Activated T-helper 1 cell treated with anti-CD3 and anti-CD28 coated beads, Interleukin-12 subunit alpha, Interleukin-12 subunit beta, Interleukin-2, Interleukin-4 antibody, amounts not matched to agents 30 ng/mL and 10 ng/mL and 1 ng/mL, durations not matched to agents 14 hours and 24 hours and 36 hours (primary cell): ENCODE measurements around the gene C21orf58. TPM values are rescaled to one million over a fixed set of nuclear protein-coding genes. Genes with fewer than 3 reads are reported as not detected.
A peak's percentile ranks its signal among the peaks of the same experiment; 100 is the strongest.

ENCODE experiments used
- DNase-seq: peaks from one replicate; pipeline ENCODE4 v3.0.0; 2021; ENCODE audit warnings: low spot score
- H3K27ac Mint-ChIP-seq: one replicate; pipeline ENCODE4 v1.8.0; 2021; ENCODE audit warnings: mild to moderate bottlenecking, mixed read lengths
- H3K27me3 Mint-ChIP-seq: one replicate; pipeline ENCODE4 v1.8.0; 2022; ENCODE audit warnings: mild to moderate bottlenecking, moderate library complexity, mixed read lengths; ENCODE audit not compliant: insufficient read depth
- H3K36me3 Mint-ChIP-seq: one replicate; pipeline ENCODE4 v1.8.0; 2021; ENCODE audit warnings: low read depth, mixed read lengths
- H3K4me1 Mint-ChIP-seq: one replicate; pipeline ENCODE4 v1.8.0; 2021; ENCODE audit warnings: low read depth, mixed read lengths
- H3K4me3 Mint-ChIP-seq: one replicate; pipeline ENCODE4 v1.8.0; 2021; ENCODE audit warnings: mild to moderate bottlenecking, moderate library complexity, mixed read lengths
- H3K9me3 Mint-ChIP-seq: one replicate; pipeline ENCODE4 v1.8.0; 2021; ENCODE audit warnings: mixed read lengths
- intact Hi-C: fragments of 100-400 bp; cut with micrococcal nuclease; formaldehyde crosslinking; loops from one replicate; pipeline ENCODE4 v1.15.1; 2024
- total RNA-seq: library from RNA; stranded (reverse); gene quantifications from 2 replicates; pipeline ENCODE4 v1.2.3, GENCODE V29; 2022

C21orf58 gene
- total RNA-seq, 1 donor from 2014 or later = 26.9 TPM

DNA sequence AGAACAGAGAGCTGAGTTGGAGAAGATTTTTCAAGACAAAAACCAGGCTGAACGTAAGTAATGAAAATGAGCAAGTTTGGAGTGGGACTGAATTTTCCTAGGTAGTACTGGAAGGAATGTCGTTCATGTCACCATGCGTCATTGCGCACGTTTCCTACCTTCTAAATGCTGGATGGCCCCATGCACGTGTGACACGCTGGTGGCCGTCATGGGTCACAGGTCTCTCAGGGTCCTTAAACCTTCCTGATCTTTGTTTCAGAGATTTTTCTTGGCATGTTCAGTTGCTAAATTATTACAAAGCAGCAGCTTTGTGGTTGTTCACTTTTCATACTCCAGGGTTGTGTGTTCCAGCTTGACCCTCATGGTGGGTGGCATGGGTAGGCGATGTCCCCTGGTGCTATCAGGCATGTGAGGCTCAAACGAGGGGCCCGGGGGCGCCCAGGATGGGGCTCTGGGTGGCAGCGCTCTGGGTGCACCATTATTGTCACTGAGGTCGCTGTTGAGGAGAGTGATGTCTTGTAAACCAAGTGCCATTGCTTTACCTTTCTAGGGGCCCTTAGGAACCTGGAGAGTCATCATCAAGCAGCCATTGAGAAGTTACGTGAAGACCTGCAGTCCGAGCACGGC, 25.6 kb upstream of the C21orf58 start:
- H3K27me3 Mint-ChIP-seq = no peaks in the 10 kb centered on the region
- no peak for DNase-seq
- no peak overlapping the region for H3K27ac Mint-ChIP-seq
- peaks cover 26% of the 10 kb centered on the region for H3K36me3 Mint-ChIP-seq
- H3K4me3 Mint-ChIP-seq = no peak overlapping the region
- H3K9me3 Mint-ChIP-seq = no peaks in the 10 kb centered on the region
- intact Hi-C loops = no loop called here
- no peaks in the 10 kb centered on the region for H3K4me1 Mint-ChIP-seq

DNA sequence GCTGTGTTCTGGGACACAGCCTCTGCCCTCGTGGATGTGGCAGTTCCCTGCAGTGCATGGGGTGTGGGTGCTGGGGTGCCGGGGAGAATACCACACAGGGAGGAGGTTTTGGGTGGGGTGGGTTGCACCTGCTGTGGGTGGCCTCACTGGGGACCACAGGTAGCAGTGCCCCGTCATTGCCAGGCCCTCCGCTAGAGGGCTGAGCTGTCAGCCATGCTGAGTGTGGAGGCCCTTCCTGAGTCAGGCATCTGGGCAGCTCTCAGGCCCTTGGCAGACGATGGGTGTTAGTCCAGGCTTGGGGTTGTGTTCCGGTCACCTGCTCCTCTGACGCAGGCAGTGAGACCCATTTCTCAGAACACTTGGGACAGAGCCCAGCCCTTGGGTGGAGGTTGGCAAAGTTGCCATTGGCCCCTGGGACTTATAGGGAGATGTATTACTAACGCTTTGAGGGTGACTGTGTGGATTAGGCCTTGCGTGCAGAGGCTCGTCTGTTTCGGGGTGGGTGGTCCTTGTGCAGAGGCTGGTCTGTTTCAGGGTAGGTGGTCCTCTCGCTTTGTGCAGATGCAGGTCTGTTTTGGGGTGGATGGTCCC, 24.2 kb upstream of the C21orf58 start:
- Mint-ChIP-seq H3K9me3 (no peaks in the 10 kb centered on the region), H3K4me1 (peaks cover 4% of the 10 kb centered on the region), H3K4me3 (no peak overlapping the region), H3K36me3 (peaks cover 20% of the 10 kb centered on the region), H3K27me3 (no peaks in the 10 kb centered on the region), H3K27ac (no peak overlapping the region)
- intact Hi-C loops = no loop called here
- no peak for DNase-seq

- H3K36me3 Mint-ChIP-seq = peaks cover 20% of the 10 kb centered on the region
- intact Hi-C loops = no loop called here
- H3K9me3 Mint-ChIP-seq = no peaks in the 10 kb centered on the region
- H3K27ac Mint-ChIP-seq = no peak overlapping the region
- DNase-seq = no peak
- H3K27me3 Mint-ChIP-seq = no peaks in the 10 kb centered on the region
- peaks cover 5% of the 10 kb centered on the region for H3K4me1 Mint-ChIP-seq
- no peak overlapping the region for H3K4me3 Mint-ChIP-seq
These were observed 23.5 kb upstream of the C21orf58 start for GRCh38 chr21:46347203-46347550.

DNA sequence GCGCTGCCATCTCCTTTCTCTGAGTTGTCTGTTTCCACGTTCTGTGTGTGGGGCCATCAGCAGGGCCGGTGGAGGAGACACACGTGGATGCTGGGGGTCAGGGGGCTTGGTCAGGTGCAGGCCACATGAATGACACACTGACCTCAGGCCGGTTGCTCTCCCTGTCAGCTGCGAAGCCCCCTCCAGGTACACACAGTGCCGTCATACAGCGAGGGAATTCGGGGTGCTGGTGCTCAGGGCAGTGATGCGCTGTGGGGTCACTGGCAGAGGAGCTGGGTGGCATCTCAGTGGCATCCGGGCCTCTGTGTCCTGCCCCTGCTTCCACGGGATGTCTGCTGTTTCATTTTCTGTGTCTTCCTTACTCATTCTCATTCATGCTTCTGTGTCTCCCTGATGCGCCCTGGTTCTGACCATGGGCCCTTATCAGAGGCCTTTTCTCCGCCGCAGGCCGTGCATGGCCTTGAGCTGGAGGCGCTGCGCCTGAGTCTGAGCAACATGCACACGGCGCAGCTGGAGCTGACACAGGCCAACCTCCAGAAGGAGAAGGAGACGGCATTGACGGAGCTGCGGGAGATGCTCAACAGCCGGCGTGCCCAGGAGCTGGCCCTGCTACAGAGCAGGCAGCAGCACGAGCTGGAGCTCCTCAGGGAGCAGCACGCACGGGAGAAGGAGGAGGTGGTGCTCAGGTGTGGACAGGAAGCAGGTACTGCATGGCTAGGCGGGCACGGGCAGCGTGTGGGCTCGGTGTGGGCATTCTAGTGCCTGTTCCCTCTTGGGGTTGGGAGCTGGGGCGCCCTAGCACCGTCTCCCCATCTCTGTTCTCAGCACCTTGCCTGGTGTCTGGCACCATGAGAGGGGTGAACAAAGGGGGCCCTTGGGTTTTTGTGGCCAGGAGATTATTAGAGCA, 22.9 kb upstream of the C21orf58 start:
- H3K9me3 Mint-ChIP-seq = no peaks in the 10 kb centered on the region
- no peak overlapping the region for H3K4me3 Mint-ChIP-seq
- intact Hi-C loops = no loop called here
- no peak for DNase-seq
- no peak overlapping the region for H3K27ac Mint-ChIP-seq
- H3K27me3 Mint-ChIP-seq = no peaks in the 10 kb centered on the region
- peaks cover 5% of the 10 kb centered on the region for H3K4me1 Mint-ChIP-seq
- H3K36me3 Mint-ChIP-seq = peaks cover 19% of the 10 kb centered on the region

- Mint-ChIP-seq H3K4me3 (no peak overlapping the region), H3K27me3 (no peaks in the 10 kb centered on the region), H3K4me1 (peaks cover 5% of the 10 kb centered on the region), H3K27ac (no peak overlapping the region), H3K36me3 (peaks cover 16% of the 10 kb centered on the region), H3K9me3 (no peaks in the 10 kb centered on the region)
- DNase-seq = no peak
- intact Hi-C loops = no loop called here
These were observed 22.2 kb upstream of the C21orf58 start for GRCh38 chr21:46345861-46346260.

- H3K4me1 Mint-ChIP-seq = peaks cover 13% of the 10 kb centered on the region
- intact Hi-C loops = no loop called here
- H3K27ac Mint-ChIP-seq = no peak overlapping the region
- peaks cover 24% of the 10 kb centered on the region for H3K36me3 Mint-ChIP-seq
- H3K27me3 Mint-ChIP-seq = no peaks in the 10 kb centered on the region
- no peak overlapping the region for H3K4me3 Mint-ChIP-seq
- H3K9me3 Mint-ChIP-seq = no peaks in the 10 kb centered on the region
- no peak for DNase-seq
These were observed 20.7 kb upstream of the C21orf58 start for GRCh38 chr21:46344219-46344915.

GRCh38 chr21:46340998-46341397, 17.3 kb upstream of the C21orf58 start:
- peaks cover 40% of the 10 kb centered on the region for H3K36me3 Mint-ChIP-seq
- H3K4me3 Mint-ChIP-seq = no peak overlapping the region
- no peaks in the 10 kb centered on the region for H3K9me3 Mint-ChIP-seq
- no peak overlapping the region for H3K27ac Mint-ChIP-seq
- H3K27me3 Mint-ChIP-seq = no peaks in the 10 kb centered on the region
- DNase-seq = no peak
- H3K4me1 Mint-ChIP-seq = peaks cover 13% of the 10 kb centered on the region
- intact Hi-C loops = no loop called here

DNA sequence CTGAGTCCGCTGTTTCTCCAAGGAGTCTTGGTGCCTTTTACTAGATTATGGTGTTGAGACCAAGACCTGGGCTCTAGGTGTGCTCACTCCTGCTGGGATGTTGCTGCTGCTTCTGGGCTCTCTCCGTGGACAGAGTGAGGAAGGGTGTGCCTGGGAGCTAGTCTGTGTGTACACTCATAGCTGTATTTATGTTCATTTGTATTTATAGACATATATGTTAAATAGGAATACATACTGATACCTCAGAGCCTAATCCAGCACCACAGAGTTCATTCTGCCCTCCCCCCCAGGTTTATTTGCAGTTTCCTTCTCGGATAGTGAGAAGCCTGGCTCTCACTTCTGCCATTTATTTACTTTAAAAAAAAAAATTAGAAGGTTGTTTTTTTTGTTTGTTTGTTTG, 12.9 kb upstream of the C21orf58 start:
- Mint-ChIP-seq H3K36me3 (peaks cover 40% of the 10 kb centered on the region), H3K4me3 (no peak overlapping the region), H3K27me3 (no peaks in the 10 kb centered on the region), H3K9me3 (no peaks in the 10 kb centered on the region), H3K4me1 (peaks cover 8% of the 10 kb centered on the region), H3K27ac (no peak overlapping the region)
- DNase-seq = no peak
- intact Hi-C loops = no loop called here

GRCh38 chr21:46334351-46335140, 10.9 kb upstream of the C21orf58 start:
- Mint-ChIP-seq H3K27ac (no peak overlapping the region), H3K36me3 (peaks cover 32% of the 10 kb centered on the region), H3K27me3 (no peaks in the 10 kb centered on the region), H3K9me3 (no peaks in the 10 kb centered on the region), H3K4me3 (no peak overlapping the region), H3K4me1 (peaks cover under 1% of the 10 kb centered on the region)
- DNase-seq = no peak
- intact Hi-C loops = no loop called here

GRCh38 chr21:46329796-46330195, 6.1 kb upstream of the C21orf58 start:
- Mint-ChIP-seq H3K27me3 (no peaks in the 10 kb centered on the region), H3K4me1 (peaks cover 14% of the 10 kb centered on the region), H3K27ac (no peak overlapping the region), H3K4me3 (no peak overlapping the region), H3K9me3 (no peaks in the 10 kb centered on the region), H3K36me3 (peaks cover 26% of the 10 kb centered on the region)
- intact Hi-C loops = loop anchor here (10.0 kb wide), 1 partner anchor 355 kb away; no protein-coding TSS in a partner anchor
- DNase-seq = no peak

DNA sequence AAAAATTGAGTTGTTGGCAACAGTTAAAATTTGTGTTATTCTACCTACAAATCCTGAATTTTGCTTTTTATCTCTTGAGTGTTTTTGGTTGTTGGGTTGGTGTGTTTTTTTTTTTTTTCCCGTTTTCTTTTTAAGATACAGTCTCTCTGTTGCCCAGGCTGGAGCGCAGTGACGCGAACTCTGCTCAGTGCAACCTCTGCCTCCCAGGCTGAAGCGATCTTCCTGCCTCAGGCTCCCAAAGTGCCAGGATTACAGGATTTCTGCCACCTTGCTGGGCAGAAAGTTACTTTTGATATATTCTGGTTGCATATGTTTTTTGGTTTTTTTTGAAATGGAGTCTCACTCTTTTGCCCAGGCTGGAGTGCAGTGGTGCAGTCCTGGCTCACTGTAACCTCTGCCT, 4.5 kb upstream of the C21orf58 start:
- peaks cover 15% of the 10 kb centered on the region for H3K4me1 Mint-ChIP-seq
- intact Hi-C loops = loop anchor here (10.0 kb wide), 1 partner anchor 353 kb away; no protein-coding TSS in a partner anchor
- H3K9me3 Mint-ChIP-seq = no peaks in the 10 kb centered on the region
- no peak overlapping the region for H3K27ac Mint-ChIP-seq
- no peaks in the 10 kb centered on the region for H3K27me3 Mint-ChIP-seq
- DNase-seq = no peak
- no peak overlapping the region for H3K4me3 Mint-ChIP-seq
- H3K36me3 Mint-ChIP-seq = peaks cover 27% of the 10 kb centered on the region

- no peak for DNase-seq
- Mint-ChIP-seq H3K27me3 (no peaks in the 10 kb centered on the region), H3K9me3 (no peaks in the 10 kb centered on the region), H3K27ac (no peak overlapping the region), H3K4me3 (peak overlapping the region; percentile 26), H3K4me1 (peaks cover 18% of the 10 kb centered on the region), H3K36me3 (peaks cover 29% of the 10 kb centered on the region)
- intact Hi-C loops = loop anchor here (10.0 kb wide), 1 partner anchor 353 kb away; no protein-coding TSS in a partner anchor
These were observed 4.0 kb upstream of the C21orf58 start for GRCh38 chr21:46327711-46328110.
